ENCODE results near the gene NMRK1. TPM values are rescaled to one million over a fixed set of nuclear protein-coding genes. Genes with fewer than 3 reads are reported as not detected.

NMRK1 gene
- total and polyA plus RNA-seq, 2 of the 13 experiments (the other 11 are each of a cell fraction or from before 2014, with no cell fraction given): 9.1 to 12.9 TPM

DNA sequence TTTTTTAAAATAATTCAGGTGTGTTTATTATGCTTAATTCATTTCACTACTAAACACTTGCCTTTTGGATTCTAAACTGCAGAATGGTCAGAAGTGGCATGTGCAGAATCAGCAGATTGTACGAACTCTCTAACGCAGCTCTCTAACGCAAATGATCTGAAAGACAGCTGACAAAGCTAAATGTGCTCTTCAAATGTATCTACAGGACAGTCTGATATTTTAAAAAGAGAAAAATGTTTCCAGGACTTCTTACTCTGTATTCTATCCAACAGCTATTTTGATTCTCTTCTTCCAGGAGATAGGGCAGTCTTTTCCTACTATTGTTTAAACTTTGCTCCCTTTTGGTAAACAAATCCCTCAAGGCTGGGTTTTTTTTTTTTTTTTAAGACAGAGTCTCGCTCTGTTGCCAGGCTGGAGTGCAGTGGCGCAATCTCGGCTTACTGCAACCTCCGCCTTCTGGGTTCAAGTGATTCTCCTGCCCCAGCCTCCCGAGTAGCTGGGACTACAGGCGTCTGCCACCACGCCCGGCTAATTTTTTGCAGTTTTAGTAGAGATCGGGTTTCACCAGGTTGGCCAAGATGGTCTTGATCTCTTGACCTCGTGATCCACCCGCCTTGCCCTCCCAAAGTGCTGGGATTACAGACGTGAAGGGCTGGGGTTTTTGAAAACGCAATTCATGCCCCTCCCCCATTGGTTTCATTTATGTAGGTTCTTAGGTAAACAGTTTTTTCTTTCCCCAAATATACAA, 1.2 kb downstream of the NMRK1 start (continued):
- TF ChIP-seq, protein P1, sequence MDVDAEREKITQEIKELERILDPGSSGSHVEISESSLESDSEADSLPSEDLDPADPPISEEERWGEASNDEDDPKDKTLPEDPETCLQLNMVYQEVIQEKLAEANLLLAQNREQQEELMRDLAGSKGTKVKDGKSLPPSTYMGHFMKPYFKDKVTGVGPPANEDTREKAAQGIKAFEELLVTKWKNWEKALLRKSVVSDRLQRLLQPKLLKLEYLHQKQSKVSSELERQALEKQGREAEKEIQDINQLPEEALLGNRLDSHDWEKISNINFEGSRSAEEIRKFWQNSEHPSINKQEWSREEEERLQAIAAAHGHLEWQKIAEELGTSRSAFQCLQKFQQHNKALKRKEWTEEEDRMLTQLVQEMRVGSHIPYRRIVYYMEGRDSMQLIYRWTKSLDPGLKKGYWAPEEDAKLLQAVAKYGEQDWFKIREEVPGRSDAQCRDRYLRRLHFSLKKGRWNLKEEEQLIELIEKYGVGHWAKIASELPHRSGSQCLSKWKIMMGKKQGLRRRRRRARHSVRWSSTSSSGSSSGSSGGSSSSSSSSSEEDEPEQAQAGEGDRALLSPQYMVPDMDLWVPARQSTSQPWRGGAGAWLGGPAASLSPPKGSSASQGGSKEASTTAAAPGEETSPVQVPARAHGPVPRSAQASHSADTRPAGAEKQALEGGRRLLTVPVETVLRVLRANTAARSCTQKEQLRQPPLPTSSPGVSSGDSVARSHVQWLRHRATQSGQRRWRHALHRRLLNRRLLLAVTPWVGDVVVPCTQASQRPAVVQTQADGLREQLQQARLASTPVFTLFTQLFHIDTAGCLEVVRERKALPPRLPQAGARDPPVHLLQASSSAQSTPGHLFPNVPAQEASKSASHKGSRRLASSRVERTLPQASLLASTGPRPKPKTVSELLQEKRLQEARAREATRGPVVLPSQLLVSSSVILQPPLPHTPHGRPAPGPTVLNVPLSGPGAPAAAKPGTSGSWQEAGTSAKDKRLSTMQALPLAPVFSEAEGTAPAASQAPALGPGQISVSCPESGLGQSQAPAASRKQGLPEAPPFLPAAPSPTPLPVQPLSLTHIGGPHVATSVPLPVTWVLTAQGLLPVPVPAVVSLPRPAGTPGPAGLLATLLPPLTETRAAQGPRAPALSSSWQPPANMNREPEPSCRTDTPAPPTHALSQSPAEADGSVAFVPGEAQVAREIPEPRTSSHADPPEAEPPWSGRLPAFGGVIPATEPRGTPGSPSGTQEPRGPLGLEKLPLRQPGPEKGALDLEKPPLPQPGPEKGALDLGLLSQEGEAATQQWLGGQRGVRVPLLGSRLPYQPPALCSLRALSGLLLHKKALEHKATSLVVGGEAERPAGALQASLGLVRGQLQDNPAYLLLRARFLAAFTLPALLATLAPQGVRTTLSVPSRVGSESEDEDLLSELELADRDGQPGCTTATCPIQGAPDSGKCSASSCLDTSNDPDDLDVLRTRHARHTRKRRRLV (CRISPR knock-in tag; IDR thresholded peaks at IDR 0.05): no peak
- TF ChIP-seq TOPORS (CRISPR knock-in tag; IDR thresholded peaks at IDR 0.05) (no peak), ELF3 (CRISPR knock-in tag; IDR thresholded peaks at IDR 0.05) (peak; percentile 42; the same call in 1 of the 2 replicates), RARG (CRISPR knock-in tag; IDR thresholded peaks at IDR 0.05; ENCODE audit: low read depth) (no peak), ZNF644 (CRISPR knock-in tag; IDR thresholded peaks at IDR 0.05; ENCODE audit: low read depth) (0 out of 2 replicates have a peak, but pooled peaks have one; percentile 8), EHMT2 (IDR thresholded peaks at IDR 0.05; ENCODE audit: borderline replicate concordance, low read depth, low read length) (no peak), SYNCRIP (IDR thresholded peaks at IDR 0.05; ENCODE audit: insufficient read depth, low read depth, low read length) (no peak), ZBTB38 (CRISPR knock-in tag; IDR thresholded peaks at IDR 0.05) (no peak), NONO (IDR thresholded peaks at IDR 0.05) (no peak), NONO (CRISPR knock-in tag; conservative IDR thresholded peaks at IDR 0.05) (no peak), ZNF670 (CRISPR knock-in tag; IDR thresholded peaks at IDR 0.05; ENCODE audit: borderline replicate concordance) (no peak), ZNF451 (CRISPR knock-in tag; IDR thresholded peaks at IDR 0.05) (no peak), NAIF1 (CRISPR knock-in tag; IDR thresholded peaks at IDR 0.05; ENCODE audit: borderline replicate concordance) (no peak), MEIS1 (CRISPR knock-in tag; IDR thresholded peaks at IDR 0.05; ENCODE audit: borderline replicate concordance) (no peak), ZIK1 (CRISPR knock-in tag; IDR thresholded peaks at IDR 0.05; ENCODE audit: borderline replicate concordance, low read depth) (no peak), SAP130 (CRISPR knock-in tag; IDR thresholded peaks at IDR 0.05; ENCODE audit: low read depth) (no peak; the same call in 1 of the 2 replicates), MBD4 (IDR thresholded peaks at IDR 0.05; ENCODE audit: borderline replicate concordance, low read length) (no peak), ZKSCAN8 (CRISPR knock-in tag; IDR thresholded peaks at IDR 0.05; ENCODE audit: borderline replicate concordance) (no peak), NCOA2 (CRISPR knock-in tag; IDR thresholded peaks at IDR 0.05) (peak; percentile 25; the same call in 1 of the 2 replicates)
- TF ChIP-seq, protein P2, sequence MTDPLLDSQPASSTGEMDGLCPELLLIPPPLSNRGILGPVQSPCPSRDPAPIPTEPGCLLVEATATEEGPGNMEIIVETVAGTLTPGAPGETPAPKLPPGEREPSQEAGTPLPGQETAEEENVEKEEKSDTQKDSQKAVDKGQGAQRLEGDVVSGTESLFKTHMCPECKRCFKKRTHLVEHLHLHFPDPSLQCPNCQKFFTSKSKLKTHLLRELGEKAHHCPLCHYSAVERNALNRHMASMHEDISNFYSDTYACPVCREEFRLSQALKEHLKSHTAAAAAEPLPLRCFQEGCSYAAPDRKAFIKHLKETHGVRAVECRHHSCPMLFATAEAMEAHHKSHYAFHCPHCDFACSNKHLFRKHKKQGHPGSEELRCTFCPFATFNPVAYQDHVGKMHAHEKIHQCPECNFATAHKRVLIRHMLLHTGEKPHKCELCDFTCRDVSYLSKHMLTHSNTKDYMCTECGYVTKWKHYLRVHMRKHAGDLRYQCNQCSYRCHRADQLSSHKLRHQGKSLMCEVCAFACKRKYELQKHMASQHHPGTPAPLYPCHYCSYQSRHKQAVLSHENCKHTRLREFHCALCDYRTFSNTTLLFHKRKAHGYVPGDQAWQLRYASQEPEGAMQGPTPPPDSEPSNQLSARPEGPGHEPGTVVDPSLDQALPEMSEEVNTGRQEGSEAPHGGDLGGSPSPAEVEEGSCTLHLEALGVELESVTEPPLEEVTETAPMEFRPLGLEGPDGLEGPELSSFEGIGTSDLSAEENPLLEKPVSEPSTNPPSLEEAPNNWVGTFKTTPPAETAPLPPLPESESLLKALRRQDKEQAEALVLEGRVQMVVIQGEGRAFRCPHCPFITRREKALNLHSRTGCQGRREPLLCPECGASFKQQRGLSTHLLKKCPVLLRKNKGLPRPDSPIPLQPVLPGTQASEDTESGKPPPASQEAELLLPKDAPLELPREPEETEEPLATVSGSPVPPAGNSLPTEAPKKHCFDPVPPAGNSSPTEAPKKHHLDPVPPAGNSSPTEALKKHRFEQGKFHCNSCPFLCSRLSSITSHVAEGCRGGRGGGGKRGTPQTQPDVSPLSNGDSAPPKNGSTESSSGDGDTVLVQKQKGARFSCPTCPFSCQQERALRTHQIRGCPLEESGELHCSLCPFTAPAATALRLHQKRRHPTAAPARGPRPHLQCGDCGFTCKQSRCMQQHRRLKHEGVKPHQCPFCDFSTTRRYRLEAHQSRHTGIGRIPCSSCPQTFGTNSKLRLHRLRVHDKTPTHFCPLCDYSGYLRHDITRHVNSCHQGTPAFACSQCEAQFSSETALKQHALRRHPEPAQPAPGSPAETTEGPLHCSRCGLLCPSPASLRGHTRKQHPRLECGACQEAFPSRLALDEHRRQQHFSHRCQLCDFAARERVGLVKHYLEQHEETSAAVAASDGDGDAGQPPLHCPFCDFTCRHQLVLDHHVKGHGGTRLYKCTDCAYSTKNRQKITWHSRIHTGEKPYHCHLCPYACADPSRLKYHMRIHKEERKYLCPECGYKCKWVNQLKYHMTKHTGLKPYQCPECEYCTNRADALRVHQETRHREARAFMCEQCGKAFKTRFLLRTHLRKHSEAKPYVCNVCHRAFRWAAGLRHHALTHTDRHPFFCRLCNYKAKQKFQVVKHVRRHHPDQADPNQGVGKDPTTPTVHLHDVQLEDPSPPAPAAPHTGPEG (CRISPR knock-in tag; IDR thresholded peaks at IDR 0.05): no peak

All from HepG2 (cell line).